ENCODE results near the gene ARHGAP8.

Gene ARHGAP8

GRCh38 chr22:44759430-44760310 is 7.3 kb downstream of the ARHGAP8 start:
- Histone ChIP-seq H3K27me3 (ENCODE audit: insufficient read depth, low read length) (peaks cover 5% of the 10 kb centered on the region), H3K4me1 (ENCODE audit: insufficient read depth, low read length) (peaks cover 13% of the 10 kb centered on the region), H3K9me3 (ENCODE audit: insufficient read depth, low read depth, low read length) (no peaks in the 10 kb centered on the region), H3K9ac (ENCODE audit: low read depth, low read length) (no peak overlapping the region), H3K4me3 (ENCODE audit: low read length) (no peak overlapping the region), H3K27ac (ENCODE audit: low read length) (no peak overlapping the region), H3K36me3 (ENCODE audit: insufficient read depth, low read depth, low read length) (no peaks in the 10 kb centered on the region)

- H3K9me3 ChIP-seq (ENCODE audit: insufficient read depth, low read depth, low read length): no peaks in the 10 kb centered on the region
- H3K27ac ChIP-seq (ENCODE audit: low read length): no peak overlapping the region
- H3K4me3 ChIP-seq (ENCODE audit: low read length): no peak overlapping the region
- no peaks in the 10 kb centered on the region for H3K36me3 ChIP-seq (ENCODE audit: insufficient read depth, low read depth, low read length)
- peaks cover 5% of the 10 kb centered on the region for H3K4me1 ChIP-seq (ENCODE audit: insufficient read depth, low read length)
- H3K27me3 ChIP-seq (ENCODE audit: insufficient read depth, low read length): no peaks in the 10 kb centered on the region
- H3K9ac ChIP-seq (ENCODE audit: low read depth, low read length): no peak overlapping the region
Measured at GRCh38 chr22:44760476-44760875, 8.1 kb downstream of the ARHGAP8 start.

- H3K4me3 ChIP-seq (ENCODE audit: low read length): no peak overlapping the region
- H3K36me3 ChIP-seq (ENCODE audit: insufficient read depth, low read depth, low read length): no peaks in the 10 kb centered on the region
- H3K27ac ChIP-seq (ENCODE audit: low read length): no peak overlapping the region
- no peak overlapping the region for H3K9ac ChIP-seq (ENCODE audit: low read depth, low read length)
- no peaks in the 10 kb centered on the region for H3K27me3 ChIP-seq (ENCODE audit: insufficient read depth, low read length)
- no peaks in the 10 kb centered on the region for H3K9me3 ChIP-seq (ENCODE audit: insufficient read depth, low read depth, low read length)
- no peaks in the 10 kb centered on the region; the same call in none of the 2 replicates for H3K4me1 ChIP-seq (ENCODE audit: insufficient read depth, low read length)
Measured at GRCh38 chr22:44761025-44761424, 8.7 kb downstream of the ARHGAP8 start.

- Histone ChIP-seq H3K36me3 (ENCODE audit: insufficient read depth, low read depth, low read length) (no peaks in the 10 kb centered on the region), H3K4me1 (ENCODE audit: insufficient read depth, low read length) (no peaks in the 10 kb centered on the region), H3K4me3 (ENCODE audit: low read length) (no peak overlapping the region), H3K27ac (ENCODE audit: low read length) (no peak overlapping the region), H3K9ac (ENCODE audit: low read depth, low read length) (no peak overlapping the region), H3K27me3 (ENCODE audit: insufficient read depth, low read length) (no peaks in the 10 kb centered on the region), H3K9me3 (ENCODE audit: insufficient read depth, low read depth, low read length) (no peaks in the 10 kb centered on the region)
Measured at GRCh38 chr22:44764373-44764772, 12.0 kb downstream of the ARHGAP8 start.

GRCh38 chr22:44764974-44765373 is 12.6 kb downstream of the ARHGAP8 start:
- Histone ChIP-seq H3K27ac (ENCODE audit: low read length) (no peak overlapping the region), H3K9ac (ENCODE audit: low read depth, low read length) (no peak overlapping the region), H3K9me3 (ENCODE audit: insufficient read depth, low read depth, low read length) (no peaks in the 10 kb centered on the region)

GRCh38 chr22:44765571-44766285 is 13.4 kb downstream of the ARHGAP8 start:
- no peak overlapping the region for H3K9ac ChIP-seq (ENCODE audit: low read depth, low read length)
- H3K27me3 ChIP-seq (ENCODE audit: insufficient read depth, low read length): no peaks in the 10 kb centered on the region
- no peaks in the 10 kb centered on the region for H3K4me1 ChIP-seq (ENCODE audit: insufficient read depth, low read length)

More at GRCh38 chr22:44764974-44765373, 12.6 kb downstream of the ARHGAP8 start:
- no peak overlapping the region for H3K4me3 ChIP-seq (ENCODE audit: low read length)
- no peaks in the 10 kb centered on the region for H3K4me1 ChIP-seq (ENCODE audit: insufficient read depth, low read length)
- H3K36me3 ChIP-seq (ENCODE audit: insufficient read depth, low read depth, low read length): no peaks in the 10 kb centered on the region
- H3K27me3 ChIP-seq (ENCODE audit: insufficient read depth, low read length): no peaks in the 10 kb centered on the region

GRCh38 chr22:44773082-44773481 is 20.7 kb downstream of the ARHGAP8 start:
- no peaks in the 10 kb centered on the region for H3K36me3 ChIP-seq (ENCODE audit: insufficient read depth, low read depth, low read length)
- H3K27me3 ChIP-seq (ENCODE audit: insufficient read depth, low read length): no peaks in the 10 kb centered on the region
- H3K9me3 ChIP-seq (ENCODE audit: insufficient read depth, low read depth, low read length): no peaks in the 10 kb centered on the region
- no peaks in the 10 kb centered on the region for H3K4me1 ChIP-seq (ENCODE audit: insufficient read depth, low read length)
- H3K9ac ChIP-seq (ENCODE audit: low read depth, low read length): no peak overlapping the region
- no peak overlapping the region for H3K27ac ChIP-seq (ENCODE audit: low read length)
- no peak overlapping the region for H3K4me3 ChIP-seq (ENCODE audit: low read length)

More at GRCh38 chr22:44765571-44766285, 13.4 kb downstream of the ARHGAP8 start:
- Histone ChIP-seq H3K4me3 (ENCODE audit: low read length) (no peak overlapping the region), H3K27ac (ENCODE audit: low read length) (no peak overlapping the region), H3K36me3 (ENCODE audit: insufficient read depth, low read depth, low read length) (no peaks in the 10 kb centered on the region), H3K9me3 (ENCODE audit: insufficient read depth, low read depth, low read length) (no peaks in the 10 kb centered on the region)

- Histone ChIP-seq H3K9ac (ENCODE audit: low read depth, low read length) (no peak overlapping the region), H3K4me3 (ENCODE audit: low read length) (no peak overlapping the region), H3K4me1 (ENCODE audit: insufficient read depth, low read length) (no peaks in the 10 kb centered on the region), H3K27ac (ENCODE audit: low read length) (no peak overlapping the region), H3K9me3 (ENCODE audit: insufficient read depth, low read depth, low read length) (no peaks in the 10 kb centered on the region), H3K27me3 (ENCODE audit: insufficient read depth, low read length) (no peaks in the 10 kb centered on the region), H3K36me3 (ENCODE audit: insufficient read depth, low read depth, low read length) (no peaks in the 10 kb centered on the region)
Measured at GRCh38 chr22:44775862-44776261, 23.5 kb downstream of the ARHGAP8 start.

- no peak overlapping the region for H3K4me3 ChIP-seq (ENCODE audit: low read length)
- no peaks in the 10 kb centered on the region for H3K4me1 ChIP-seq (ENCODE audit: insufficient read depth, low read length)
- H3K27ac ChIP-seq (ENCODE audit: low read length): no peak overlapping the region
- H3K27me3 ChIP-seq (ENCODE audit: insufficient read depth, low read length): no peaks in the 10 kb centered on the region
- no peaks in the 10 kb centered on the region for H3K9me3 ChIP-seq (ENCODE audit: insufficient read depth, low read depth, low read length)
- no peaks in the 10 kb centered on the region for H3K36me3 ChIP-seq (ENCODE audit: insufficient read depth, low read depth, low read length)
- no peak overlapping the region for H3K9ac ChIP-seq (ENCODE audit: low read depth, low read length)
Measured at GRCh38 chr22:44776605-44777363, 24.4 kb downstream of the ARHGAP8 start.

GRCh38 chr22:44777364-44777755 is 25.0 kb downstream of the ARHGAP8 start:
- H3K9me3 ChIP-seq (ENCODE audit: insufficient read depth, low read depth, low read length): no peaks in the 10 kb centered on the region
- no peak overlapping the region for H3K9ac ChIP-seq (ENCODE audit: low read depth, low read length)
- H3K4me3 ChIP-seq (ENCODE audit: low read length): no peak overlapping the region
- H3K4me1 ChIP-seq (ENCODE audit: insufficient read depth, low read length): no peaks in the 10 kb centered on the region
- H3K27ac ChIP-seq (ENCODE audit: low read length): no peak overlapping the region
- H3K36me3 ChIP-seq (ENCODE audit: insufficient read depth, low read depth, low read length): no peaks in the 10 kb centered on the region
- no peaks in the 10 kb centered on the region for H3K27me3 ChIP-seq (ENCODE audit: insufficient read depth, low read length)

GRCh38 chr22:44780876-44781449 is 28.6 kb downstream of the ARHGAP8 start:
- Histone ChIP-seq H3K9ac (ENCODE audit: low read depth, low read length) (no peak overlapping the region), H3K27ac (ENCODE audit: low read length) (no peak overlapping the region), H3K4me1 (ENCODE audit: insufficient read depth, low read length) (no peaks in the 10 kb centered on the region), H3K9me3 (ENCODE audit: insufficient read depth, low read depth, low read length) (no peaks in the 10 kb centered on the region), H3K27me3 (ENCODE audit: insufficient read depth, low read length) (no peaks in the 10 kb centered on the region), H3K36me3 (ENCODE audit: insufficient read depth, low read depth, low read length) (no peaks in the 10 kb centered on the region), H3K4me3 (ENCODE audit: low read length) (no peak overlapping the region)

Data from iPS-20b (cell line).